GM13976 (cell line): ENCODE results near the gene SORBS1.

Experiments used
- DNase-seq: peaks from one replicate; pipeline ENCODE4 v3.0.0; 2012; ENCODE audit warnings: low spot score
- in situ Hi-C: fragments of 300-500 bp; cut with MboI; formaldehyde crosslinking; loops from one replicate; pipeline ENCODE4 v1.12.0; 2022; ENCODE audit warnings: low sequenced_read_pairs, mixed read lengths, inconsistent platforms; ENCODE audit not compliant: unreplicated experiment
- TF ChIP-seq, protein P1 (sequence below): IDR thresholded peaks from 2 replicates; pipeline ENCODE4 v1.5.1; 2012; ENCODE audit warnings: borderline replicate concordance, mild to moderate bottlenecking; ENCODE audit not compliant: insufficient read depth; ENCODE audit errors: extremely low read depth, missing control alignments, control extremely low read depth

SORBS1 gene

DNA sequence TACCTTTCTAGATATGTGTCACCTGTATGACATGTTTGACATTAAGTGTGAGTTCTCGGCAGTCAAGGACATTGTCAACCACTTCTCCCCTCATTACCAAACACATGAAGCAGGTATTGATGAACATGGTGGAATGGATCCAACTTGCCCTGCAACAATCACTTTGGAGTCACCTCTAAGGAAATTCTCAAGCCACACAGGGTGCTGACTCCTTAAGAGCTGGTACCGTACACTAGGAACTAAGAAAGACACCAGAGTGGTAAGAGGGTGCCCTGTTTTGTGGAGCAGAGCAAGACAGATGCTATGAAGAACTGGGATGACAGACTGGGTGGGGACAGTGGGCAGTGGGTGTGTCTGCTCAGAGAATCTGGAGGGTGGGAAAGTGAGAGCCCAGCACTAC is 17.4 kb upstream of the SORBS1 start:
- in situ Hi-C loops, result loop anchor here (25.0 kb wide), 1 partner anchor 441 kb away; no protein-coding TSS in a partner anchor
- TF ChIP-seq, protein P1, sequence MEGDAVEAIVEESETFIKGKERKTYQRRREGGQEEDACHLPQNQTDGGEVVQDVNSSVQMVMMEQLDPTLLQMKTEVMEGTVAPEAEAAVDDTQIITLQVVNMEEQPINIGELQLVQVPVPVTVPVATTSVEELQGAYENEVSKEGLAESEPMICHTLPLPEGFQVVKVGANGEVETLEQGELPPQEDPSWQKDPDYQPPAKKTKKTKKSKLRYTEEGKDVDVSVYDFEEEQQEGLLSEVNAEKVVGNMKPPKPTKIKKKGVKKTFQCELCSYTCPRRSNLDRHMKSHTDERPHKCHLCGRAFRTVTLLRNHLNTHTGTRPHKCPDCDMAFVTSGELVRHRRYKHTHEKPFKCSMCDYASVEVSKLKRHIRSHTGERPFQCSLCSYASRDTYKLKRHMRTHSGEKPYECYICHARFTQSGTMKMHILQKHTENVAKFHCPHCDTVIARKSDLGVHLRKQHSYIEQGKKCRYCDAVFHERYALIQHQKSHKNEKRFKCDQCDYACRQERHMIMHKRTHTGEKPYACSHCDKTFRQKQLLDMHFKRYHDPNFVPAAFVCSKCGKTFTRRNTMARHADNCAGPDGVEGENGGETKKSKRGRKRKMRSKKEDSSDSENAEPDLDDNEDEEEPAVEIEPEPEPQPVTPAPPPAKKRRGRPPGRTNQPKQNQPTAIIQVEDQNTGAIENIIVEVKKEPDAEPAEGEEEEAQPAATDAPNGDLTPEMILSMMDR, result no peak
- no peak for DNase-seq

DNA sequence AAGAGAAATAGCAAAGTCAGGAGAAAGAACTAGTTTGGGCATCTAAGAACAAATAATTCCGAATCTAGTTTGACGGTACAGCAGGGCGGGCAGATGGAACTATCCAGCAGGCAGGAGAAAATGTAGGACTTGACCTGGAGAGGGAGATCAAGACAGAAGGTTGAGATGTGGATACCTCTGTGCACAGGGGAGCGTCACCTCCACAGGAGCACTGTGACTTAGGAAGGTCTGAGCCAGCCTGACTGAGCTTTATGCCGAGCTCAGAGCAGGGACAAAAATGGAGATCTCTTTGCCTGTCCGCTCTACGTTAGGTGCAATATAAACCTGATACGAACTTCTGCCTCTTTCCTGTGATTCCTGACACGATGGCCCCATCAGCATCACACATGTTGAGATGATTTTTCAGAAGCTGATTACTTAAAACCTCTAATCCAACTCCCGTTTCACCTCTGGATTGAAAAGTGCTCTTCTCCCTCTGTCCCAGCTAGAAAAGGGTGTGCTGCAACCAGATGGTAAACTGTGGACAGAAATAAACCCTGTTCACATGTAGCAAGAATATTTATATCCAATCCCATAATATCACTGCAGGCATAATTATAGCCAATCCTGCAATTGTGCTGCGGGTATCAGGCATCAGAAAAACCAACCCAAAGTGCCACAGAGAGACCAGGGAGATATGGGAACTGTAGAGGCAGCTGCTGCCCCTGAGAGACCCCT is 13.6 kb upstream of the SORBS1 start:
- in situ Hi-C loops, result loop anchor here (25.0 kb wide), 1 partner anchor 438 kb away; no protein-coding TSS in a partner anchor
- no peak for DNase-seq
- TF ChIP-seq, protein P1, result no peak

DNA sequence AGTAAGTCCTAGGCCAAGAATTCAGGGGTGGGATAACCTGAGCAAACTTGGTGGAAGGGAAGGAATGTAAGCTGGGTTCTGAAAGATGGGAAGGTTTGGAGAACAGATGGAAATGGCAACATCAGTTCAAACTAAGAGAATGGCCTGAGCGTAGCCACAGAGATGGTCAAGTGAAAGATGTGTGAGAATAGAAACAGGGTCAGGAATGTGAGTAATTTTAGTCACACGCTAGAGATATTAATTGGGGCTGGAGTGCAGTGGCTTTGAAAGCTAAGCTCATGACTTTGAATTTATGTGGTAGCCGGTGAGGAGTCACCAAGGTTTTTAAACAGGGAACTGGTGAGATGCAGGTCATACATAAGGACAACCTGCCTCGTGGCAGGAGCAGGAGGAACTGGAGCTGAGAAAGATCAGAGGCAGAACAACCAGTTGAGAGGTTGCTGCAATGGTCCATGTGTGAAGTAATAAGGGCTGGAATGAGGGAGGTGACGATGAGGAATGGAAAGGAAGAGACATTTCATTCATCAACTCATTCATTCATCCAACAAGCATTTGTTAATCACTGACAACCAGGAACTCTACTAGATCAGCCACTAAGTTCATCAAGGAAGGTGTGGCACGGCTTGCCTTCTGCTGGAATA is 12.9 kb upstream of the SORBS1 start:
- DNase-seq, result no peak
- in situ Hi-C loops, result no loop called here
- TF ChIP-seq, protein P1, result no peak

DNA sequence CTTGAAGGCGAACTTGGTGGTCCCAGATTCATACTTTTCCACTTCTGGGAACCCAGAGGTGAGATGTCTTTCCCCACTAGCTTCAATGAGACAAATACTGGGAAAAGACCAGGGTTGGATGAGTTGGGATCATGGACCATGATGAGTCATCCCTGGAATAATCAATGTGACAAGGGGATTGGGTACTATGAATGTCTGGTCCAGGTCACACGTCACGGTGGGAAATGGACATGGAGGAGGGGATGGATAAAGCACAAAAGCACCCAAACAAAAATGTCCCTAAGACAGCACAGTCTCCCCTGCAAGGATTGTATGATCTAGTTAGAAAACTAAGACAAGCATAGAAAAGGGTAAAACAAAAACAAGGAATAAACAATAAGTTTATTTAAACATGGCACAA is 12.4 kb upstream of the SORBS1 start:
- TF ChIP-seq, protein P1, result no peak
- in situ Hi-C loops, result no loop called here
- DNase-seq, result no peak

DNA sequence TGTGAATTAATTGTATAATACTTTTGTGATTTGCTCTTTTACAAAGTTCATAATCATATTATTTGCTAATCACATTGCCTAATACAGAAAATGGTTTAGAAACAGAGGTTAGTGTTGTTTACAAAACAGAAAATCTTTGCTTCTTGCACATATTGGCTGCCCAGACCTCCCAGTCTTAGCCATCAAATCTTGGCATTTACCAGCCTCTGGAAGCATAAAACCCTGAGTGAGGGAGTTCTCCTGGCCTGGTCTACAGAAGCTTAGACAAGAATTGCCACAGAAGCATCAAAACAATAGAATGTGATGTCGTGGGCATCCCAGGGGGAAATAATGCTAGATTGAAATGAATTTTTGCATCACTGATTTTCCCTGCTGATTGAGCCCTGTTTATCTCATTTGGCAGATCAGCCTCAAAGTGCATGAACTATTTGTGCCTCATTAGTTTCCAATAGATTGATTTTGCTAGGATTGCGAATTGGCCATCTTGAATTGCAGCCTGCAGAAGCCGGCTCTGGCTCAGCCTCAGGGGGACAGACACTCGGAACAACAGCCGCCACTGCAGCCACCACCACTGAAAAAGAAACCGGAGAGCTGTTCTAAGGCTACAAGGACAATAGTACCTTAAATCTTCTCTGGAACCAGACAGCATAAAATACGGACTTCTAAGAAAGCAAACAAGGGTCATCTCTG is 11.1 kb upstream of the SORBS1 start:
- TF ChIP-seq, protein P1, result no peak
- in situ Hi-C loops, result no loop called here

DNA sequence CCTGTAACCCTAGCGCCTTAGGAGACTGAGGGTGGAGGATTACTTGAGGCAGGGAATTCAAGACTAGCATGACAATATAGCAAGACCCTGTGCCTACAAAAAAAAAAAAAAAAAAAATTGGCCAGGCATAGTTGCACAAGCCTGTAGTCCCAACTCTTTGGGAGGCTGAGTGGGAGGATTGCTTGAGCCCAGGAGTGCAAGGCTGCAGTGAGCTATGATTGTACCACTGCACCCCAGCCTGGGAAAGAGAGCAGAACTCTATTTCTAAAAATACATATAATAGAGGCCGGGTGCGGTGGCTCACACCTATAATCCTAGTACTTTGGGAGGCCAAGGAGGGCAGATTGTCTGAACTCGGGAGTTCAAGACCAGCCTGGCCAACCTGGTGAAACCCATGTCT is 10.2 kb upstream of the SORBS1 start:
- DNase-seq, result no peak
- in situ Hi-C loops, result no loop called here

More for the DNA sequence above, 11.1 kb upstream of the SORBS1 start:
- no peak for DNase-seq

More for the DNA sequence above, 10.2 kb upstream of the SORBS1 start:
- TF ChIP-seq, protein P1, result no peak
